HEK293 (cell line): Measurements from ENCODE around the gene PUM2.

ENCODE experiments used
- CTCF ChIA-PET: fragments of 350-600 bp; formaldehyde crosslinking; extraction: SDS; loops from one replicate; lab custom pipeline; 2021; ENCODE audit warnings: antibody characterized with exemption; lab: Yijun Ruan, JAX
- POLR2A ChIA-PET: fragments of 300-600 bp; formaldehyde crosslinking; extraction: SDS; loops from one replicate; lab custom pipeline; 2020; ENCODE audit warnings: antibody characterized with exemption, inconsistent platforms; lab: Yijun Ruan, JAX
- H3K27ac ChIP-seq: fragments of 200-500 bp; sonication (Bioruptor generic); 2 replicates; pipeline ENCODE4 v1.5.1; 2014; ENCODE audit warnings: low read depth, low read length, control low read depth, inconsistent platforms; ENCODE audit errors: extremely low read depth
- H3K36me3 ChIP-seq, 2 experiments: fragments of 200-500 bp in 1 of 2; sonication (Bioruptor generic) in 1 of 2; 1 replicate in 1 of 2; 2 replicates in 1 of 2; pipeline ENCODE4 v1.5.1; 2014 to 2017; ENCODE audit warnings: inconsistent platforms in 2 of 2, low read length in 2 of 2; ENCODE audit not compliant: control insufficient read depth in 2 of 2, insufficient read depth in 1 of 2
- H3K4me1 ChIP-seq: fragments of 200-500 bp; sonication (Bioruptor generic); 2 replicates; pipeline ENCODE4 v1.5.1; 2014; ENCODE audit warnings: mild to moderate bottlenecking, low read length, inconsistent platforms; ENCODE audit not compliant: control insufficient read depth, insufficient read depth
- H3K4me3 ChIP-seq: 2 replicates; pipeline ENCODE4 v1.5.1; 2011; ENCODE audit warnings: low read depth, mild to moderate bottlenecking, control low read depth, low read length, moderate library complexity
- H3K9me3 ChIP-seq: fragments of 200-500 bp; sonication (Bioruptor generic); 2 replicates; pipeline ENCODE4 v1.5.1; 2014; ENCODE audit warnings: low read depth, low read length, inconsistent platforms; ENCODE audit not compliant: control insufficient read depth, insufficient read depth
- BCL11B ChIP-seq: fragments of 450-650 bp; formaldehyde crosslinking; IDR thresholded peaks from 2 replicates; pipeline ENCODE4 v1.5.1; 2016; ENCODE audit warnings: low read depth, missing biosample characterization, missing genetic modification characterization
- ELK4 ChIP-seq: IDR thresholded peaks from 2 replicates; pipeline ENCODE4 v1.6.1; 2011; ENCODE audit warnings: mild to moderate bottlenecking, low read depth, low read length, borderline replicate concordance
- GLI4 ChIP-seq: fragments of 450-650 bp; formaldehyde crosslinking; IDR thresholded peaks from 2 replicates; pipeline ENCODE4 v1.5.1; 2016; ENCODE audit warnings: missing biosample characterization, missing genetic modification characterization
- HOXC10 ChIP-seq: sonication (generic); formaldehyde crosslinking; IDR thresholded peaks from 2 replicates; pipeline ENCODE4 v1.8.1; 2023; ENCODE audit warnings: mild to moderate bottlenecking, missing genetic modification reagents
- YY1 ChIP-seq: fragments of 450-650 bp; formaldehyde crosslinking; IDR thresholded peaks from 2 replicates; pipeline ENCODE4 v1.5.1; 2018; ENCODE audit warnings: missing biosample characterization, missing genetic modification characterization
- ZBTB11 ChIP-seq: fragments of 450-650 bp; formaldehyde crosslinking; conservative IDR thresholded peaks from 2 replicates; pipeline ENCODE4 v1.5.1; 2016; ENCODE audit warnings: low read depth, missing biosample characterization, missing genetic modification characterization
- ZBTB21 ChIP-seq: fragments of 450-650 bp; formaldehyde crosslinking; IDR thresholded peaks from 2 replicates; pipeline ENCODE4 v1.5.1; 2017; ENCODE audit warnings: missing biosample characterization, missing genetic modification characterization
- ZBTB48 ChIP-seq: fragments of 450-650 bp; formaldehyde crosslinking; IDR thresholded peaks from 2 replicates; pipeline ENCODE4 v1.5.1; 2016; ENCODE audit warnings: missing biosample characterization, missing genetic modification characterization
- ZFHX2 ChIP-seq: fragments of 450-650 bp; formaldehyde crosslinking; conservative IDR thresholded peaks from 2 replicates; pipeline ENCODE4 v1.5.1; 2016; ENCODE audit warnings: missing biosample characterization, missing genetic modification characterization
- ZFP3 ChIP-seq: fragments of 450-650 bp; formaldehyde crosslinking; IDR thresholded peaks from 2 replicates; pipeline ENCODE4 v1.5.1; 2016; ENCODE audit warnings: low read depth, missing biosample characterization, missing genetic modification characterization
- ZNF10 ChIP-seq: fragments of 450-650 bp; formaldehyde crosslinking; IDR thresholded peaks from 2 replicates; pipeline ENCODE4 v1.5.1; 2017; ENCODE audit warnings: missing biosample characterization, missing genetic modification characterization
- ZNF114 ChIP-seq: fragments of 450-650 bp; formaldehyde crosslinking; IDR thresholded peaks from 2 replicates; pipeline ENCODE4 v1.5.0; 2017; ENCODE audit warnings: missing biosample characterization, missing genetic modification characterization
- ZNF146 ChIP-seq: fragments of 450-650 bp; formaldehyde crosslinking; IDR thresholded peaks from 2 replicates; pipeline ENCODE4 v1.5.1; 2016; ENCODE audit warnings: missing biosample characterization, missing genetic modification characterization
- ZNF16 ChIP-seq: fragments of 450-650 bp; formaldehyde crosslinking; IDR thresholded peaks from 2 replicates; pipeline ENCODE4 v1.5.1; 2016; ENCODE audit warnings: low read depth, missing biosample characterization, missing genetic modification characterization
- ZNF169 ChIP-seq: fragments of 450-650 bp; formaldehyde crosslinking; IDR thresholded peaks from 2 replicates; pipeline ENCODE4 v1.5.1; 2016; ENCODE audit warnings: missing biosample characterization, missing genetic modification characterization
- ZNF280C ChIP-seq: fragments of 450-650 bp; formaldehyde crosslinking; IDR thresholded peaks from 2 replicates; pipeline ENCODE4 v1.5.1; 2016; ENCODE audit warnings: missing biosample characterization, missing genetic modification characterization
- ZNF350 ChIP-seq: fragments of 450-650 bp; formaldehyde crosslinking; IDR thresholded peaks from 2 replicates; pipeline ENCODE4 v1.5.0; 2017; ENCODE audit warnings: missing biosample characterization, mild to moderate bottlenecking, missing genetic modification characterization
- ZNF514 ChIP-seq: fragments of 450-650 bp; formaldehyde crosslinking; IDR thresholded peaks from 2 replicates; pipeline ENCODE4 v1.5.1; 2016; ENCODE audit warnings: missing biosample characterization, missing genetic modification characterization
- ZNF677 ChIP-seq: fragments of 450-650 bp; IDR thresholded peaks from 2 replicates; pipeline ENCODE4 v1.5.0; 2018; ENCODE audit warnings: missing biosample characterization, mild to moderate bottlenecking, missing genetic modification characterization, moderate library complexity
- TF ChIP-seq, protein P1 (sequence below): fragments of 450-650 bp; formaldehyde crosslinking; IDR thresholded peaks from 2 replicates; pipeline ENCODE4 v1.5.1; 2016; ENCODE audit warnings: missing biosample characterization, missing genetic modification characterization
- TF ChIP-seq, protein P2 (sequence below): fragments of 450-650 bp; formaldehyde crosslinking; IDR thresholded peaks from 2 replicates; pipeline ENCODE4 v1.5.1; 2016; ENCODE audit warnings: missing biosample characterization, missing genetic modification characterization
- TF ChIP-seq, protein P3 (sequence below): fragments of 450-650 bp; formaldehyde crosslinking; IDR thresholded peaks from 2 replicates; pipeline ENCODE4 v1.5.1; 2016; ENCODE audit warnings: missing biosample characterization, missing genetic modification characterization
- TF ChIP-seq, protein P4 (sequence below): fragments of 450-650 bp; formaldehyde crosslinking; IDR thresholded peaks from 2 replicates; pipeline ENCODE4 v1.5.1; 2016; ENCODE audit warnings: missing biosample characterization, missing genetic modification characterization

Gene PUM2

DNA sequence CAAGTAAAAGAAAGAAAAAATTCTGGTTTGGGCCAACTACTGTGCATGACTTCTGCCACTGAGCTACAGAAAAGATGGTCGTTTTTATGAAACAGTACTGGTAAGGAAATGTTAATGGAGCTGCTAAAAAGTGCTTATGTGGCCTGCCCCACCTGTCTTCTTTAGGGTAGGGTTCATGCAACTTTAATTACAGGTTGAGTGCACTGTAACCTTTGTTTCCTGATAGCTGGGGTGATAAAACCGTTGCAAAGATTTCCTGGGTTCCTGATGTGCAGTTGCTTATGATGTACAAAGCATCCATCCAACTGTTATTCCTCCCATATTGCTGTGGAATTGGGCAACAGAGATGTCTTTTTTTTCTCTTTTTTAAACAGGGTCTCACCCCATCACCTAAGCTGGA is 34.3 kb upstream of the PUM2 start:
- ChIA-PET POLR2A (no interaction called here), CTCF (interaction anchor here (1.9 to 2.3 kb wide), 2 partner anchors 12 to 258 kb away, joined by 5 to 10 read pairs; no protein-coding TSS in a partner anchor)
- H3K36me3 ChIP-seq = no peaks in the 10 kb centered on the region
- no peak overlapping the region for H3K4me3 ChIP-seq
- H3K27ac ChIP-seq = no peak overlapping the region
- no peak for TF ChIP-seq ZNF677 (tag by site-specific recombination)
- TF ChIP-seq ZNF350 (tag by site-specific recombination) = no peak
- TF ChIP-seq ZBTB21 = no peak
- TF ChIP-seq, protein P1, sequence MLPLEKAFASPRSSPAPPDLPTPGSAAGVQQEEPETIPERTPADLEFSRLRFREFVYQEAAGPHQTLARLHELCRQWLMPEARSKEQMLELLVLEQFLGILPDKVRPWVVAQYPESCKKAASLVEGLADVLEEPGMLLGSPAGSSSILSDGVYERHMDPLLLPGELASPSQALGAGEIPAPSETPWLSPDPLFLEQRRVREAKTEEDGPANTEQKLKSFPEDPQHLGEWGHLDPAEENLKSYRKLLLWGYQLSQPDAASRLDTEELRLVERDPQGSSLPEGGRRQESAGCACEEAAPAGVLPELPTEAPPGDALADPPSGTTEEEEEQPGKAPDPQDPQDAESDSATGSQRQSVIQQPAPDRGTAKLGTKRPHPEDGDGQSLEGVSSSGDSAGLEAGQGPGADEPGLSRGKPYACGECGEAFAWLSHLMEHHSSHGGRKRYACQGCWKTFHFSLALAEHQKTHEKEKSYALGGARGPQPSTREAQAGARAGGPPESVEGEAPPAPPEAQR (tag by site-specific recombination) = no peak
- no peak for TF ChIP-seq ZNF16 (tag by site-specific recombination)
- no peak for TF ChIP-seq BCL11B (tag by site-specific recombination)
- TF ChIP-seq HOXC10 = no peak
- TF ChIP-seq ZNF10 (tag by site-specific recombination) = no peak
- TF ChIP-seq, protein P2, sequence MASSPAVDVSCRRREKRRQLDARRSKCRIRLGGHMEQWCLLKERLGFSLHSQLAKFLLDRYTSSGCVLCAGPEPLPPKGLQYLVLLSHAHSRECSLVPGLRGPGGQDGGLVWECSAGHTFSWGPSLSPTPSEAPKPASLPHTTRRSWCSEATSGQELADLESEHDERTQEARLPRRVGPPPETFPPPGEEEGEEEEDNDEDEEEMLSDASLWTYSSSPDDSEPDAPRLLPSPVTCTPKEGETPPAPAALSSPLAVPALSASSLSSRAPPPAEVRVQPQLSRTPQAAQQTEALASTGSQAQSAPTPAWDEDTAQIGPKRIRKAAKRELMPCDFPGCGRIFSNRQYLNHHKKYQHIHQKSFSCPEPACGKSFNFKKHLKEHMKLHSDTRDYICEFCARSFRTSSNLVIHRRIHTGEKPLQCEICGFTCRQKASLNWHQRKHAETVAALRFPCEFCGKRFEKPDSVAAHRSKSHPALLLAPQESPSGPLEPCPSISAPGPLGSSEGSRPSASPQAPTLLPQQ (tag by site-specific recombination) = no peak
- no peak for TF ChIP-seq YY1 (tag by site-specific recombination)
- no peak for TF ChIP-seq ZNF169 (tag by site-specific recombination)
- TF ChIP-seq GLI4 (tag by site-specific recombination) = no peak
- peaks cover 10% of the 10 kb centered on the region for H3K4me1 ChIP-seq
- H3K9me3 ChIP-seq = no peaks in the 10 kb centered on the region

- Histone ChIP-seq H3K36me3 (no peaks in the 10 kb centered on the region), H3K4me1 (peaks cover 10% of the 10 kb centered on the region), H3K4me3 (no peak overlapping the region), H3K27ac (no peak overlapping the region), H3K9me3 (no peaks in the 10 kb centered on the region)
- ChIA-PET POLR2A (no interaction called here), CTCF (interaction anchor here (0.6 to 3.5 kb wide), 6 partner anchors 9 to 323 kb away, joined by 3 to 20 read pairs (median 4); no protein-coding TSS in a partner anchor)
- TF ChIP-seq, protein P3, sequence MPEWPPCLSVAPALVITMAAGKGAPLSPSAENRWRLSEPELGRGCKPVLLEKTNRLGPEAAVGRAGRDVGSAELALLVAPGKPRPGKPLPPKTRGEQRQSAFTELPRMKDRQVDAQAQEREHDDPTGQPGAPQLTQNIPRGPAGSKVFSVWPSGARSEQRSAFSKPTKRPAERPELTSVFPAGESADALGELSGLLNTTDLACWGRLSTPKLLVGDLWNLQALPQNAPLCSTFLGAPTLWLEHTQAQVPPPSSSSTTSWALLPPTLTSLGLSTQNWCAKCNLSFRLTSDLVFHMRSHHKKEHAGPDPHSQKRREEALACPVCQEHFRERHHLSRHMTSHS = no peak
- TF ChIP-seq ELK4 (no peak), ZNF114 (tag by site-specific recombination) (no peak), ZBTB11 (tag by site-specific recombination) (no peak), ZFP3 (no peak), ZFHX2 (tag by site-specific recombination) (no peak), ZNF514 (tag by site-specific recombination) (no peak), ZBTB48 (tag by site-specific recombination) (no peak), ZNF280C (tag by site-specific recombination) (no peak), ZNF146 (no peak)
- TF ChIP-seq, protein P4, sequence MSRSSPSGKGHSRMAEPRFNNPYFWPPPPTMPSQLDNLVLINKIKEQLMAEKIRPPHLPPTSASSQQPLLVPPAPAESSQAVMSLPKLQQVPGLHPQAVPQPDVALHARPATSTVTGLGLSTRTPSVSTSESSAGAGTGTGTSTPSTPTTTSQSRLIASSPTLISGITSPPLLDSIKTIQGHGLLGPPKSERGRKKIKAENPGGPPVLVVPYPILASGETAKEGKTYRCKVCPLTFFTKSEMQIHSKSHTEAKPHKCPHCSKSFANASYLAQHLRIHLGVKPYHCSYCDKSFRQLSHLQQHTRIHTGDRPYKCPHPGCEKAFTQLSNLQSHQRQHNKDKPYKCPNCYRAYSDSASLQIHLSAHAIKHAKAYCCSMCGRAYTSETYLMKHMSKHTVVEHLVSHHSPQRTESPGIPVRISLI (tag by site-specific recombination) = no peak
These were observed 32.5 kb upstream of the PUM2 start for GRCh38 chr2:20382965-20383810.
